Left lung (tissue), 10 donors: ENCODE data around the gene DISC1. TPM values are rescaled to one million over a fixed set of nuclear protein-coding genes. Genes with fewer than 3 reads are reported as not detected.
A peak's percentile ranks its signal among the peaks of the same experiment; 100 is the strongest.
"Not testable (repeated sequence)": the region's sequence is repeated elsewhere in the genome, so short reads cannot be mapped to it uniquely, and the experiment has no call there.

ENCODE experiments used
- ATAC-seq: fragments of 200-7000 bp; cut with Tn5 transposase; one replicate; pipeline ENCODE4 v1.9.1; 2020; ENCODE audit warnings: moderate library complexity
- DNase-seq, 4 donors: peaks; one replicate each; pipeline ENCODE4 v3.0.0-alpha.2; 2013 to 2020
- H3K27ac ChIP-seq, 2 donors: fragments of 200-600 bp; sonication (generic) in 1 of 2; one replicate each; pipeline versions ENCODE4 v1.5.0 to v1.8.0; 2020 to 2021
- H3K27me3 ChIP-seq, 2 donors: fragments of 200-600 bp; sonication (generic) in 1 of 2; one replicate each; pipeline versions ENCODE4 v1.5.0 to v1.8.0; 2020 to 2021
- H3K36me3 ChIP-seq, 2 donors: fragments of 200-600 bp; sonication (generic) in 1 of 2; one replicate each; pipeline versions ENCODE4 v1.5.0 to v1.8.0; 2020 to 2021
- H3K4me1 ChIP-seq, 2 donors: fragments of 200-600 bp; one replicate each; pipeline ENCODE4 v1.8.0; 2021
- H3K4me3 ChIP-seq, 2 donors: fragments of 200-600 bp; sonication (generic) in 1 of 2; one replicate each; pipeline versions ENCODE4 v1.5.0 to v1.8.0; 2020 to 2021; ENCODE audit warnings: mild to moderate bottlenecking in 1 of 2
- H3K9me3 ChIP-seq, 2 donors: fragments of 200-600 bp; sonication (generic) in 1 of 2; one replicate each; pipeline versions ENCODE4 v1.5.0 to v1.8.0; 2020 to 2021
- CTCF ChIP-seq, 2 donors: fragments of 200-600 bp; sonication (generic) in 1 of 2; IDR thresholded peaks; one replicate each; pipeline versions ENCODE4 v1.5.0 to v1.8.0; 2021; ENCODE audit warnings: antibody characterized with exemption in 2 of 2
- intact Hi-C, 2 donors: fragments of 100-400 bp; cut with DNase I; formaldehyde crosslinking; loops; one replicate each; pipeline versions ENCODE4 v1.11.2 to v1.14.2; 2022
- polyA plus RNA-seq, 6 donors: library from polyadenylated mRNA; unstranded; fragments of 120-200 nt; gene quantifications; one replicate each; pipeline ENCODE4 v1.2.1, GENCODE V29; 2013; ENCODE audit not compliant: insufficient read length in 6 of 6
- total RNA-seq, 2 donors: library from RNA; stranded (reverse); fragmentation: NEBNext Ultra II Directional; extraction: Animal tissue kit (Norgen Biotek cat#: 25700); gene quantifications; one replicate each; pipeline ENCODE4 v1.2.1, GENCODE V29; 2021
- donor health status: DM: no; HTN: yes; CAD: no.
- donor health status: DM: no; HTN: no; CAD: no.

DISC1 gene
- total and polyA plus RNA-seq, 8 donors, result 3.9 to 11.7 (median 10.5) TPM

GRCh38 chr1:231899713-231900435, 273.3 kb downstream of the DISC1 start:
- intact Hi-C loops, result no loop called here
- no peak for ATAC-seq
- H3K9me3 ChIP-seq, result peaks cover 0 to 3% of the 10 kb centered on the region in 2 donors
- H3K4me1 ChIP-seq, result no peaks in the 10 kb centered on the region
- H3K27me3 ChIP-seq, result no peaks in the 10 kb centered on the region
- no peak for DNase-seq
- no peak overlapping the region for H3K4me3 ChIP-seq
- no peak overlapping the region for H3K27ac ChIP-seq
- H3K36me3 ChIP-seq, result no peaks in the 10 kb centered on the region
- no peak for TF ChIP-seq CTCF (IDR thresholded peaks at IDR 0.05)

- intact Hi-C loops, result no loop called here
These were observed 277.0 kb downstream of the DISC1 start for GRCh38 chr1:231903586-231904081.

GRCh38 chr1:231907310-231907709, 280.7 kb downstream of the DISC1 start:
- DNase-seq, H3K9me3 ChIP-seq: not testable (repeated sequence)

More at GRCh38 chr1:231903586-231904081, 277.0 kb downstream of the DISC1 start:
- H3K4me3 ChIP-seq, result no peak overlapping the region
- no peaks in the 10 kb centered on the region for H3K27me3 ChIP-seq
- no peaks in the 10 kb centered on the region for H3K4me1 ChIP-seq
- H3K36me3 ChIP-seq, result no peaks in the 10 kb centered on the region
- DNase-seq, result no peak
- ATAC-seq, result no peak
- TF ChIP-seq CTCF (IDR thresholded peaks at IDR 0.05), result no peak
- peaks cover 0 to 3% of the 10 kb centered on the region in 2 donors for H3K9me3 ChIP-seq
- H3K27ac ChIP-seq, result no peak overlapping the region

GRCh38 chr1:231913493-231913892, 286.9 kb downstream of the DISC1 start:
- intact Hi-C loops, result no loop called here
- DNase-seq (no peak), ATAC-seq (no peak)
- Histone ChIP-seq H3K27ac (peak overlapping the region in 1 of 2 donors; percentile 23), H3K4me1 (peaks cover 0 to 15% of the 10 kb centered on the region in 2 donors), H3K9me3 (no peaks in the 10 kb centered on the region), H3K4me3 (no peak overlapping the region), H3K36me3 (no peaks in the 10 kb centered on the region), H3K27me3 (no peaks in the 10 kb centered on the region)
- TF ChIP-seq CTCF (IDR thresholded peaks at IDR 0.05), result no peak

More at GRCh38 chr1:231907310-231907709, 280.7 kb downstream of the DISC1 start:
- H3K4me3 ChIP-seq, ATAC-seq, H3K4me1 ChIP-seq, H3K36me3 ChIP-seq, intact Hi-C loops, H3K27ac ChIP-seq, H3K27me3 ChIP-seq: not testable (repeated sequence)

GRCh38 chr1:231918239-231919015, 291.8 kb downstream of the DISC1 start:
- no peak overlapping the region for H3K4me3 ChIP-seq
- H3K36me3 ChIP-seq, result no peaks in the 10 kb centered on the region
- peak overlapping the region in 1 of 2 donors; percentile 1 for H3K27ac ChIP-seq
- no peak for TF ChIP-seq CTCF (IDR thresholded peaks at IDR 0.05)
- DNase-seq, result no peak
- H3K27me3 ChIP-seq, result no peaks in the 10 kb centered on the region
- no peak for ATAC-seq
- no peaks in the 10 kb centered on the region for H3K9me3 ChIP-seq
- intact Hi-C loops, result no loop called here
- peaks cover 0 to 25% of the 10 kb centered on the region in 2 donors for H3K4me1 ChIP-seq
